ENCODE data around the gene CRAMP1. TPM values are rescaled to one million over a fixed set of nuclear protein-coding genes. Genes with fewer than 3 reads are reported as not detected.

CRAMP1 gene
- total RNA-seq, 4 donors from 2014 or later: 5.2 to 9.9 (median 8.0) TPM

DNA sequence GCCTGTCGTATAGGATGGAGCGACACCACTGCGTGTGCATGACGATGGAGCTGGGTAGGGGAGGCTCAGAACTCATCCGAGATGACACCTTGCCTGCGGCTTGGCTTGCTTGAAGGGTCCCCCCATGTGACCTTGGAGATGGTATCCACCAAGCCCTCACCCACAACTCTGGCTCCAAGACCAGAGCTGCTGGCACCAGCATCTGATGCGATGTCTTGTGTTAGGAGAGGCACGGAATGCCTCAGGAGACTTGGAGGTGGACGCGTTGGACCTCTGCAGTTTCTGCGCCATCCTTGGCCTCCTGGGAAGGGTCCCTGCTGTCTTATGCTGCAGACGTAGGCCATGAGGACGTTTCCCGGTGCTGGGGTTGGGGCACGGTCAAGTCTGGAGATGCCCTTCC lies 7.8 kb downstream of the CRAMP1 start:
- no peak for TF ChIP-seq POLR2A (IDR thresholded peaks at IDR 0.05)
- TF ChIP-seq, protein P1, sequence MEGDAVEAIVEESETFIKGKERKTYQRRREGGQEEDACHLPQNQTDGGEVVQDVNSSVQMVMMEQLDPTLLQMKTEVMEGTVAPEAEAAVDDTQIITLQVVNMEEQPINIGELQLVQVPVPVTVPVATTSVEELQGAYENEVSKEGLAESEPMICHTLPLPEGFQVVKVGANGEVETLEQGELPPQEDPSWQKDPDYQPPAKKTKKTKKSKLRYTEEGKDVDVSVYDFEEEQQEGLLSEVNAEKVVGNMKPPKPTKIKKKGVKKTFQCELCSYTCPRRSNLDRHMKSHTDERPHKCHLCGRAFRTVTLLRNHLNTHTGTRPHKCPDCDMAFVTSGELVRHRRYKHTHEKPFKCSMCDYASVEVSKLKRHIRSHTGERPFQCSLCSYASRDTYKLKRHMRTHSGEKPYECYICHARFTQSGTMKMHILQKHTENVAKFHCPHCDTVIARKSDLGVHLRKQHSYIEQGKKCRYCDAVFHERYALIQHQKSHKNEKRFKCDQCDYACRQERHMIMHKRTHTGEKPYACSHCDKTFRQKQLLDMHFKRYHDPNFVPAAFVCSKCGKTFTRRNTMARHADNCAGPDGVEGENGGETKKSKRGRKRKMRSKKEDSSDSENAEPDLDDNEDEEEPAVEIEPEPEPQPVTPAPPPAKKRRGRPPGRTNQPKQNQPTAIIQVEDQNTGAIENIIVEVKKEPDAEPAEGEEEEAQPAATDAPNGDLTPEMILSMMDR (IDR thresholded peaks at IDR 0.05): no peak
- Histone ChIP-seq H3K36me3 (peaks cover 7 to 92% (median 9%) of the 10 kb centered on the region in 3 donors), H3K9me3 (no peaks in the 10 kb centered on the region), H3K27ac (no peak overlapping the region), H3K27me3 (no peaks in the 10 kb centered on the region), H3K4me1 (peaks cover 5 to 17% (median 13%) of the 10 kb centered on the region in 3 donors), H3K4me3 (no peak overlapping the region)
- intact Hi-C loops (cut with DNase I): loop anchor here (10.0 kb wide), 1 partner anchor 95 kb away; no protein-coding TSS in a partner anchor
- 72 to 80% methylated on average over 4 to 8 of the region's 15 CpGs for WGBS, 2 donors
- DNase-seq: no peak

DNA sequence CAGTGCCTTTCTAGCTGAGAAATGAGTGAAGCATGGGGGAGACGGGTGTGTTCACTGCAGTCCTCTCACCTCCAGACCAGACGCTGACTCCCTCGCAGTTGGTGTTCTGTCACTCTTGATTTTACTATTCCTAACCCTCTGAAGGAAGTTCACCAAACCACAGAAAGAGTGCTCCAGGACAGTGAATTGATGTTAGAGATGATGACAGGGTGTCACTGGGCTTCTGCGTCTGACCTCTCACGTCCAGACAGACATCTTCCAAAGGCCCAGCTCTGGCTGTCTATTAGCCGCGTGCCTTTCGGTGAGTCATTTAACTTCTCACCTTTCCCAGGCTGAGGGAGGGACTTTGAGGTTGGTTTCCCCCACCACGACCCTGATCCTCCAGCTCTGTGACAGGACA lies 8.2 kb downstream of the CRAMP1 start:
- Histone ChIP-seq H3K27me3 (no peaks in the 10 kb centered on the region), H3K27ac (no peak overlapping the region), H3K9me3 (no peaks in the 10 kb centered on the region), H3K4me3 (no peak overlapping the region), H3K4me1 (peaks cover 1 to 13% (median 9%) of the 10 kb centered on the region in 3 donors), H3K36me3 (peaks cover 7 to 95% (median 9%) of the 10 kb centered on the region in 3 donors)
- WGBS, 2 donors: 67 to 75% methylated on average over 3 to 9 of the region's 9 CpGs
- intact Hi-C loops (cut with DNase I): no loop called here
- no peak for TF ChIP-seq POLR2A (IDR thresholded peaks at IDR 0.05)
- TF ChIP-seq, protein P1 (IDR thresholded peaks at IDR 0.05): no peak
- no peak for DNase-seq

- Histone ChIP-seq H3K4me1 (no peaks in the 10 kb centered on the region), H3K9me3 (no peaks in the 10 kb centered on the region), H3K36me3 (peaks cover 9 to 97% (median 15%) of the 10 kb centered on the region in 3 donors), H3K4me3 (no peak overlapping the region), H3K27me3 (no peaks in the 10 kb centered on the region), H3K27ac (no peak overlapping the region)
- TF ChIP-seq, protein P1 (IDR thresholded peaks at IDR 0.05): no peak
- TF ChIP-seq POLR2A (IDR thresholded peaks at IDR 0.05): no peak
- DNase-seq: no peak
- intact Hi-C loops (cut with DNase I): no loop called here
- WGBS, 2 donors: 86 to 92% methylated on average over 5 to 7 of the region's 7 CpGs
Measured at GRCh38 chr16:1621851-1622250, 9.7 kb downstream of the CRAMP1 start.

DNA sequence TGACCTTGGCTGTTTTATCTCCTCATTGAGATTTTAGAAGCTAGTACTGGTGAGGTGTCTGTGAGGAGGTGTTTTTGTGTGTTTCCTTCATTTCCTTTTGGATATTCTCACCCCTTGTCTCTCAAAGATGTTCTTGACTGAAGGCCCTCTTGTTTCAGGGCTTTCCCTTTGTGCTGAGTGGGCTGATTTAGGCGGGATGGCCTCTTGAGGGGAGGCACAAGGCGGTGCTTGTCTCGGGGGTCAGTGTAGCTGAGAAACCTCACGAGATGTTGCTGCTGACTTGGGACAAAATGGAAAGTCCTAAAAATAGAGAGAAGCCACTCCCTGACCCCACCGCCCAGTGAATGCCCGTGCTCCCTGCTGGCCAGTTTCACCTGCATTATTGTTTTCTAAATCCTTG lies 14.2 kb downstream of the CRAMP1 start:
- H3K9me3 ChIP-seq: no peaks in the 10 kb centered on the region
- peaks cover 0 to 14% (median 0%) of the 10 kb centered on the region in 3 donors for H3K4me1 ChIP-seq
- H3K27me3 ChIP-seq: no peaks in the 10 kb centered on the region
- intact Hi-C loops (cut with DNase I): no loop called here
- peaks cover 0 to 97% (median 8%) of the 10 kb centered on the region in 3 donors for H3K36me3 ChIP-seq
- no peak overlapping the region for H3K27ac ChIP-seq
- TF ChIP-seq, protein P1 (IDR thresholded peaks at IDR 0.05): no peak
- no peak for TF ChIP-seq POLR2A (IDR thresholded peaks at IDR 0.05)
- no peak overlapping the region for H3K4me3 ChIP-seq
- DNase-seq: no peak
- 87 to 92% methylated on average over 6 of the region's 6 CpGs for whole genome bisulfite sequencing, 2 donors

DNA sequence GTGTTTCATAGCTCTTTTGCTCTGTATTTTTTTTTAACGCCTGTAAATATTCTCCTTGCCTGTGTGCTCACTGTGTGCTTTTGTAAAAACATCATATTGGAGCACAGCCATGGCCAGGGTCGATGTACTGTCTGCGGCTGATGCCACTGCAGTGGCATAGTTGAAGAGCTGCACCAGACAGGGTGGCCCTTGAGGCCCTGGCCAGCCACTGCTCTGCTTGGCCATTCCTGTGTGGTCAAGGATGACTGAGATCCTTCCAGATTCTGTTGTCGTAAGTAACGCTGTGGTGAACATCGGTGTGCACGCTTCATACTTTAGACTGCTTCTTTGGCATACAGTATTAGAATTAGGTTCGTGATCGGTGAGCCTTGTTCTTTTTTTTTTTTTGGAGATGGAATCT lies 14.6 kb downstream of the CRAMP1 start:
- intact Hi-C loops (cut with DNase I): no loop called here
- H3K27me3 ChIP-seq: no peaks in the 10 kb centered on the region
- H3K4me3 ChIP-seq: no peak overlapping the region
- TF ChIP-seq POLR2A (IDR thresholded peaks at IDR 0.05): no peak
- TF ChIP-seq, protein P1 (IDR thresholded peaks at IDR 0.05): no peak
- no peak overlapping the region for H3K27ac ChIP-seq
- peaks cover 0 to 14% (median 0%) of the 10 kb centered on the region in 3 donors for H3K4me1 ChIP-seq
- no peak for DNase-seq
- no peaks in the 10 kb centered on the region for H3K9me3 ChIP-seq
- WGBS, 2 donors: 93 to 94% methylated on average over 8 to 9 of the region's 9 CpGs
- H3K36me3 ChIP-seq: peaks cover 0 to 97% (median 8%) of the 10 kb centered on the region in 3 donors
